Measurements from ENCODE around the gene RPS14. TPM values are rescaled to one million over a fixed set of nuclear protein-coding genes. Genes with fewer than 3 reads are reported as not detected.

RPS14 gene
- polyA plus RNA-seq, 4 donors, result 2,525 to 5,825 (median 4,194) TPM

- Histone ChIP-seq H3K4me1 (ENCODE audit: control insufficient read depth in 3 of 3, insufficient read depth in 2 of 3, low read depth in 1 of 3, low read length in 2 of 3) (no peaks in the 10 kb centered on the region), H3K27me3 (ENCODE audit: control insufficient read depth in 3 of 3, insufficient read depth in 3 of 3, low read length in 3 of 3) (no peaks in the 10 kb centered on the region), H3K36me3 (ENCODE audit: control insufficient read depth in 3 of 3, insufficient read depth in 2 of 3, low read depth in 1 of 3, low read length in 3 of 3) (peaks cover 4 to 42% (median 23%) of the 10 kb centered on the region in 3 donors), H3K9me3 (ENCODE audit: control insufficient read depth in 2 of 2, insufficient read depth in 1 of 2, low read depth in 1 of 2, low read length in 1 of 2) (no peaks in the 10 kb centered on the region), H3K27ac (ENCODE audit: low read depth in 1 of 3, low read length in 2 of 3) (no peak overlapping the region), H3K4me3 (ENCODE audit: low read depth in 1 of 3, low read length in 3 of 3) (no peak overlapping the region)
- no peak for FAIRE-seq
- DNase-seq, result no peak
- 90 to 92% (median 92%) methylated on average over 12 of the region's 12 CpGs for WGBS, 3 donors
Measured at GRCh38 chr5:150440948-150441812, 8.4 kb downstream of the RPS14 start.

- no peaks in the 10 kb centered on the region for H3K9me3 ChIP-seq (ENCODE audit: control insufficient read depth in 2 of 2, insufficient read depth in 1 of 2, low read depth in 1 of 2, low read length in 1 of 2)
- no peak for FAIRE-seq
Measured at GRCh38 chr5:150438873-150439546, 10.5 kb downstream of the RPS14 start.

GRCh38 chr5:150436141-150436680 lies 13.3 kb downstream of the RPS14 start:
- 5 to 15% (median 7%) methylated on average over 13 of the region's 13 CpGs for WGBS, 3 donors
- FAIRE-seq (no peak), DNase-seq (peak; percentile 84 to 93)
- no peak overlapping the region for H3K4me3 ChIP-seq (ENCODE audit: low read depth in 1 of 3, low read length in 3 of 3)
- H3K9me3 ChIP-seq (ENCODE audit: control insufficient read depth in 2 of 2, insufficient read depth in 1 of 2, low read depth in 1 of 2, low read length in 1 of 2), result no peaks in the 10 kb centered on the region
- H3K27me3 ChIP-seq (ENCODE audit: control insufficient read depth in 3 of 3, insufficient read depth in 3 of 3, low read length in 3 of 3), result no peaks in the 10 kb centered on the region
- no peak overlapping the region for H3K27ac ChIP-seq (ENCODE audit: low read depth in 1 of 3, low read length in 2 of 3)
- H3K36me3 ChIP-seq (ENCODE audit: control insufficient read depth in 3 of 3, insufficient read depth in 2 of 3, low read depth in 1 of 3, low read length in 3 of 3), result no peaks in the 10 kb centered on the region
- no peaks in the 10 kb centered on the region for H3K4me1 ChIP-seq (ENCODE audit: control insufficient read depth in 3 of 3, insufficient read depth in 2 of 3, low read depth in 1 of 3, low read length in 2 of 3)

More at GRCh38 chr5:150438873-150439546, 10.5 kb downstream of the RPS14 start:
- no peaks in the 10 kb centered on the region for H3K27me3 ChIP-seq (ENCODE audit: control insufficient read depth in 3 of 3, insufficient read depth in 3 of 3, low read length in 3 of 3)
- DNase-seq, result peak in 1 of 2 donors; percentile 34
- no peak overlapping the region for H3K27ac ChIP-seq (ENCODE audit: low read depth in 1 of 3, low read length in 2 of 3)
- no peak overlapping the region for H3K4me3 ChIP-seq (ENCODE audit: low read depth in 1 of 3, low read length in 3 of 3)
- no peaks in the 10 kb centered on the region for H3K4me1 ChIP-seq (ENCODE audit: control insufficient read depth in 3 of 3, insufficient read depth in 2 of 3, low read depth in 1 of 3, low read length in 2 of 3)
- WGBS, 3 donors, result 57 to 72% (median 60%) methylated on average over 4 of the region's 4 CpGs
- H3K36me3 ChIP-seq (ENCODE audit: control insufficient read depth in 3 of 3, insufficient read depth in 2 of 3, low read depth in 1 of 3, low read length in 3 of 3), result peaks cover 0 to 20% (median 4%) of the 10 kb centered on the region in 3 donors

- Histone ChIP-seq H3K27ac (ENCODE audit: low read depth in 1 of 3, low read length in 2 of 3) (no peak overlapping the region), H3K27me3 (ENCODE audit: control insufficient read depth in 3 of 3, insufficient read depth in 3 of 3, low read length in 3 of 3) (no peaks in the 10 kb centered on the region), H3K4me1 (ENCODE audit: control insufficient read depth in 3 of 3, insufficient read depth in 2 of 3, low read depth in 1 of 3, low read length in 2 of 3) (no peaks in the 10 kb centered on the region), H3K4me3 (ENCODE audit: low read depth in 1 of 3, low read length in 3 of 3) (no peak overlapping the region), H3K9me3 (ENCODE audit: control insufficient read depth in 2 of 2, insufficient read depth in 1 of 2, low read depth in 1 of 2, low read length in 1 of 2) (no peaks in the 10 kb centered on the region), H3K36me3 (ENCODE audit: control insufficient read depth in 3 of 3, insufficient read depth in 2 of 3, low read depth in 1 of 3, low read length in 3 of 3) (no peaks in the 10 kb centered on the region)
- FAIRE-seq, result no peak
- DNase-seq, result no peak
- 66 to 79% (median 78%) methylated on average over 6 of the region's 6 CpGs for WGBS, 3 donors
Measured at GRCh38 chr5:150434464-150434863, 15.1 kb downstream of the RPS14 start.

- H3K4me3 ChIP-seq (ENCODE audit: low read depth in 1 of 3, low read length in 3 of 3), result no peak overlapping the region
- H3K4me1 ChIP-seq (ENCODE audit: control insufficient read depth in 3 of 3, insufficient read depth in 2 of 3, low read depth in 1 of 3, low read length in 2 of 3), result peaks cover 0 to 22% (median 3%) of the 10 kb centered on the region in 3 donors
- WGBS, 3 donors, result 48 to 50% (median 48%) methylated on average over 4 of the region's 4 CpGs
- H3K36me3 ChIP-seq (ENCODE audit: control insufficient read depth in 3 of 3, insufficient read depth in 2 of 3, low read depth in 1 of 3, low read length in 3 of 3), result no peaks in the 10 kb centered on the region
- no peaks in the 10 kb centered on the region for H3K27me3 ChIP-seq (ENCODE audit: control insufficient read depth in 3 of 3, insufficient read depth in 3 of 3, low read length in 3 of 3)
- H3K27ac ChIP-seq (ENCODE audit: low read depth in 1 of 3, low read length in 2 of 3), result peak overlapping the region in 1 of 3 donors; percentile 21
- H3K9me3 ChIP-seq (ENCODE audit: control insufficient read depth in 2 of 2, insufficient read depth in 1 of 2, low read depth in 1 of 2, low read length in 1 of 2), result no peaks in the 10 kb centered on the region
- FAIRE-seq (no peak), DNase-seq (no peak)
Measured at GRCh38 chr5:150431574-150431973, 18.0 kb downstream of the RPS14 start.

GRCh38 chr5:150431048-150431447 lies 18.5 kb downstream of the RPS14 start:
- FAIRE-seq (no peak), DNase-seq (no peak)
- no peak overlapping the region for H3K4me3 ChIP-seq (ENCODE audit: low read depth in 1 of 3, low read length in 3 of 3)
- 89 to 92% (median 89%) methylated on average over 18 of the region's 18 CpGs for WGBS, 3 donors
- peaks cover 0 to 22% (median 3%) of the 10 kb centered on the region in 3 donors for H3K4me1 ChIP-seq (ENCODE audit: control insufficient read depth in 3 of 3, insufficient read depth in 2 of 3, low read depth in 1 of 3, low read length in 2 of 3)
- H3K9me3 ChIP-seq (ENCODE audit: control insufficient read depth in 2 of 2, insufficient read depth in 1 of 2, low read depth in 1 of 2, low read length in 1 of 2), result no peaks in the 10 kb centered on the region
- H3K27ac ChIP-seq (ENCODE audit: low read depth in 1 of 3, low read length in 2 of 3), result no peak overlapping the region
- no peaks in the 10 kb centered on the region for H3K27me3 ChIP-seq (ENCODE audit: control insufficient read depth in 3 of 3, insufficient read depth in 3 of 3, low read length in 3 of 3)
- H3K36me3 ChIP-seq (ENCODE audit: control insufficient read depth in 3 of 3, insufficient read depth in 2 of 3, low read depth in 1 of 3, low read length in 3 of 3), result no peaks in the 10 kb centered on the region

- Histone ChIP-seq H3K27me3 (ENCODE audit: control insufficient read depth in 3 of 3, insufficient read depth in 3 of 3, low read length in 3 of 3) (no peaks in the 10 kb centered on the region), H3K9me3 (ENCODE audit: control insufficient read depth in 2 of 2, insufficient read depth in 1 of 2, low read depth in 1 of 2, low read length in 1 of 2) (no peaks in the 10 kb centered on the region), H3K4me3 (ENCODE audit: low read depth in 1 of 3, low read length in 3 of 3) (no peak overlapping the region), H3K36me3 (ENCODE audit: control insufficient read depth in 3 of 3, insufficient read depth in 2 of 3, low read depth in 1 of 3, low read length in 3 of 3) (no peaks in the 10 kb centered on the region), H3K27ac (ENCODE audit: low read depth in 1 of 3, low read length in 2 of 3) (peak overlapping the region in 1 of 3 donors; percentile 85), H3K4me1 (ENCODE audit: control insufficient read depth in 3 of 3, insufficient read depth in 2 of 3, low read depth in 1 of 3, low read length in 2 of 3) (peaks cover 0 to 22% (median 3%) of the 10 kb centered on the region in 3 donors)
- DNase-seq (no peak), FAIRE-seq (no peak)
- WGBS, 3 donors, result 73 to 84% (median 73%) methylated on average over 5 of the region's 5 CpGs
Measured at GRCh38 chr5:150429410-150429873, 20.1 kb downstream of the RPS14 start.

GRCh38 chr5:150428978-150429377 lies 20.6 kb downstream of the RPS14 start:
- H3K36me3 ChIP-seq (ENCODE audit: control insufficient read depth in 3 of 3, insufficient read depth in 2 of 3, low read depth in 1 of 3, low read length in 3 of 3), result no peaks in the 10 kb centered on the region
- no peaks in the 10 kb centered on the region for H3K27me3 ChIP-seq (ENCODE audit: control insufficient read depth in 3 of 3, insufficient read depth in 3 of 3, low read length in 3 of 3)
- H3K9me3 ChIP-seq (ENCODE audit: control insufficient read depth in 2 of 2, insufficient read depth in 1 of 2, low read depth in 1 of 2, low read length in 1 of 2), result no peaks in the 10 kb centered on the region
- no peak for DNase-seq
- WGBS, 3 donors, result 91 to 97% (median 95%) methylated on average over 5 of the region's 5 CpGs
- peak overlapping the region in 1 of 3 donors; percentile 4 for H3K4me3 ChIP-seq (ENCODE audit: low read depth in 1 of 3, low read length in 3 of 3)
- peaks cover 0 to 22% (median 3%) of the 10 kb centered on the region in 3 donors for H3K4me1 ChIP-seq (ENCODE audit: control insufficient read depth in 3 of 3, insufficient read depth in 2 of 3, low read depth in 1 of 3, low read length in 2 of 3)
- peak overlapping the region in 2 of 3 donors; percentile 67 to 85 for H3K27ac ChIP-seq (ENCODE audit: low read depth in 1 of 3, low read length in 2 of 3)
- FAIRE-seq, result no peak

Measured in small intestine (tissue), 7 donors.